IMR-90 (cell line): ENCODE measurements around the gene PDLIM4. TPM values are rescaled to one million over a fixed set of nuclear protein-coding genes. Genes with fewer than 3 reads are reported as not detected.

ENCODE experiments used
- ATAC-seq: fragments of 200-7000 bp; cut with Tn5 transposase; 2 replicates; pipeline ENCODE4 v1.9.1; 2020; ENCODE audit warnings: low read depth, mild to moderate bottlenecking, moderate library complexity
- BruUV-seq: library from RNA; stranded (reverse); fragments of 400-500 nt; replicated peaks from 2 replicates; lab custom pipeline; 2021; lab: Mats Ljungman, UMichigan
- CTCF ChIA-PET: fragments of 300-600 bp; formaldehyde crosslinking; extraction: SDS; loops from one replicate; lab custom pipeline; 2021; ENCODE audit warnings: antibody characterized with exemption; lab: Yijun Ruan, JAX
- POLR2A ChIA-PET: fragments of 300-600 bp; sonication (Branson Sonifier 250); formaldehyde crosslinking; loops from one replicate; lab custom pipeline; 2022; ENCODE audit warnings: antibody characterized with exemption; ENCODE audit not compliant: unreplicated experiment; lab: Charles Lee
- DNase-seq: peaks from one replicate; pipeline ENCODE4 v3.0.0; 2013
- H2AFZ ChIP-seq: replicated peaks from 2 replicates; pipeline ENCODE3; 2013; ENCODE audit warnings: low read length, mild to moderate bottlenecking; ENCODE audit not compliant: poor library complexity
- H2AK5ac ChIP-seq: 2 replicates; pipeline ENCODE4 v1.6.1; 2013; ENCODE audit warnings: low read depth, low read length, inconsistent platforms
- H2AK9ac ChIP-seq: replicated peaks from 2 replicates; pipeline ENCODE3; 2013; ENCODE audit warnings: mild to moderate bottlenecking, low read depth, low read length, moderate library complexity; ENCODE audit not compliant: poor library complexity
- H2BK120ac ChIP-seq: 2 replicates; pipeline ENCODE4 v1.6.1; 2013; ENCODE audit warnings: low read depth, low read length, inconsistent platforms
- H2BK15ac ChIP-seq: 3 replicates; pipeline ENCODE4 v1.6.1; 2013; ENCODE audit warnings: low read depth, low read length, inconsistent platforms
- H2BK20ac ChIP-seq: 2 replicates; pipeline ENCODE4 v1.6.1; 2013; ENCODE audit warnings: low read depth, mild to moderate bottlenecking, inconsistent platforms, low read length, moderate library complexity
- H2BK5ac ChIP-seq: 2 replicates; pipeline ENCODE4 v1.6.1; 2013; ENCODE audit warnings: mild to moderate bottlenecking, low read depth, low read length, inconsistent platforms; ENCODE audit not compliant: poor library complexity, severe bottlenecking
- H3K14ac ChIP-seq: replicated peaks from 2 replicates; pipeline ENCODE4 v1.6.1; 2013; ENCODE audit warnings: low read depth, low read length, inconsistent platforms
- H3K18ac ChIP-seq: 2 replicates; pipeline ENCODE4 v1.6.1; 2013; ENCODE audit warnings: low read depth, low read length, control low read depth
- H3K23ac ChIP-seq: 2 replicates; pipeline ENCODE4 v1.6.1; 2013; ENCODE audit warnings: low read depth, low read length, inconsistent platforms
- H3K27ac ChIP-seq: 2 replicates; pipeline ENCODE4 v1.5.1; 2013; ENCODE audit warnings: mild to moderate bottlenecking, control low read depth, low read length; ENCODE audit not compliant: insufficient read depth
- H3K27me3 ChIP-seq: 2 replicates; pipeline ENCODE4 v1.6.1; 2013; ENCODE audit warnings: low read length; ENCODE audit not compliant: control insufficient read depth, insufficient read depth
- H3K36me3 ChIP-seq: 2 replicates; pipeline ENCODE4 v1.6.1; 2013; ENCODE audit warnings: low read length, mixed read lengths; ENCODE audit not compliant: control insufficient read depth, insufficient read depth
- H3K4ac ChIP-seq: 2 replicates; pipeline ENCODE4 v1.6.1; 2013; ENCODE audit warnings: low read depth, low read length, inconsistent platforms
- H3K4me1 ChIP-seq: 2 replicates; pipeline ENCODE4 v1.6.1; 2013; ENCODE audit warnings: low read length, mixed read lengths; ENCODE audit not compliant: control insufficient read depth, insufficient read depth
- H3K4me2 ChIP-seq: 2 replicates; pipeline ENCODE4 v1.6.1; 2013; ENCODE audit warnings: low read depth, mild to moderate bottlenecking, control low read depth, low read length, moderate library complexity
- H3K4me3 ChIP-seq: 2 replicates; pipeline ENCODE4 v1.5.1; 2013; ENCODE audit warnings: low read depth, mild to moderate bottlenecking, control low read depth, low read length, moderate library complexity; ENCODE audit not compliant: insufficient read depth
- H3K56ac ChIP-seq: 2 replicates; pipeline ENCODE4 v1.6.1; 2013; ENCODE audit warnings: low read length, inconsistent platforms; ENCODE audit not compliant: insufficient read depth; ENCODE audit errors: extremely low read depth
- H3K79me1 ChIP-seq, 2 experiments: 2 replicates each; pipeline ENCODE4 v1.6.1; 2013; ENCODE audit warnings: low read length in 2 of 2, inconsistent platforms in 1 of 2, low read depth in 1 of 2
- H3K9ac ChIP-seq: 2 replicates; pipeline ENCODE4 v1.6.1; 2013; ENCODE audit warnings: low read depth, low read length, control low read depth
- H3K9me1 ChIP-seq: 2 replicates; pipeline ENCODE4 v1.6.1; 2013; ENCODE audit warnings: low read length, inconsistent platforms; ENCODE audit not compliant: insufficient read depth
- H3K9me3 ChIP-seq: 2 replicates; pipeline ENCODE4 v1.6.1; 2013; ENCODE audit warnings: low read length; ENCODE audit not compliant: control insufficient read depth, insufficient read depth
- H4K20me1 ChIP-seq: 2 replicates; pipeline ENCODE4 v1.6.1; 2013; ENCODE audit warnings: low read length, inconsistent platforms; ENCODE audit not compliant: insufficient read depth
- H4K5ac ChIP-seq: 2 replicates; pipeline ENCODE4 v1.6.1; 2013; ENCODE audit warnings: mild to moderate bottlenecking, low read depth, low read length, control low read depth
- H4K8ac ChIP-seq, 2 experiments: 2 replicates each; pipeline ENCODE4 v1.6.1; 2013; ENCODE audit warnings: low read depth in 2 of 2, low read length in 2 of 2, control low read depth in 1 of 2, inconsistent platforms in 1 of 2
- H4K91ac ChIP-seq: 2 replicates; pipeline ENCODE4 v1.6.1; 2013; ENCODE audit warnings: low read depth, low read length, inconsistent platforms; ENCODE audit not compliant: insufficient read depth
- CEBPB ChIP-seq: IDR thresholded peaks from 2 replicates; pipeline ENCODE4 v1.6.1; 2012; ENCODE audit warnings: low read depth, low read length, improper control_type of control experiment
- CHD1 ChIP-seq: IDR thresholded peaks from 2 replicates; pipeline ENCODE4 v1.6.1; 2012; ENCODE audit warnings: low read depth, low read length, improper control_type of control experiment
- CTCF ChIP-seq: conservative IDR thresholded peaks from 2 replicates; pipeline ENCODE4 v1.5.1; 2012; ENCODE audit warnings: mild to moderate bottlenecking, low read depth, low read length, improper control_type of control experiment
- FOS ChIP-seq: fragments of 150-350 bp; IDR thresholded peaks from 2 replicates; pipeline ENCODE4 v1.6.1; 2016; ENCODE audit warnings: low read depth, low read length
- MAFK ChIP-seq: IDR thresholded peaks from 2 replicates; pipeline ENCODE4 v1.6.1; 2012; ENCODE audit warnings: low read depth, low read length, improper control_type of control experiment
- MAZ ChIP-seq: IDR thresholded peaks from 2 replicates; pipeline ENCODE4 v1.6.1; 2012; ENCODE audit warnings: low read depth, mild to moderate bottlenecking, low read length, improper control_type of control experiment, moderate library complexity, borderline replicate concordance
- MXI1 ChIP-seq: IDR thresholded peaks from 2 replicates; pipeline ENCODE4 v1.6.1; 2012; ENCODE audit warnings: low read depth, mild to moderate bottlenecking, low read length, moderate library complexity, borderline replicate concordance
- POLR2A ChIP-seq: IDR thresholded peaks from 2 replicates; pipeline ENCODE4 v1.6.1; 2012; ENCODE audit warnings: mild to moderate bottlenecking, low read depth, low read length
- RAD21 ChIP-seq: IDR thresholded peaks from 2 replicates; pipeline ENCODE4 v1.6.1; 2012; ENCODE audit warnings: low read length, improper control_type of control experiment
- RFX5 ChIP-seq: IDR thresholded peaks from 2 replicates; pipeline ENCODE4 v1.8.0; 2012; ENCODE audit warnings: low read depth, mild to moderate bottlenecking, low read length, moderate library complexity
- SMC3 ChIP-seq: fragments of 150-350 bp; IDR thresholded peaks from 2 replicates; pipeline ENCODE4 v1.6.1; 2016; ENCODE audit warnings: low read depth, mild to moderate bottlenecking, antibody characterized with exemption, low read length, moderate library complexity
- USF2 ChIP-seq: fragments of 150-350 bp; IDR thresholded peaks from 2 replicates; pipeline ENCODE4 v1.6.1; 2017; ENCODE audit warnings: mild to moderate bottlenecking, antibody characterized with exemption, low read length, low read depth
- WGBS, 2 experiments: methylation state at CpG; one replicate each; pipeline versions ENCODE4 v1.1.5 to v1.1.7; 2013; ENCODE audit warnings: missing lambda C conversion rate in 2 of 2; ENCODE audit not compliant: insufficient read length in 1 of 2; ENCODE audit errors: extremely low coverage in 2 of 2; 5-methylcytosine and 5-hydroxymethylcytosine counted together
- dilution Hi-C: fragments of 300-500 bp; cut with HindIII; formaldehyde crosslinking; loops from one replicate; pipeline ENCODE4 v1.14.3; 2018; ENCODE audit warnings: low sequenced_read_pairs; ENCODE audit not compliant: unreplicated experiment
- in situ Hi-C: fragments of 300-500 bp; cut with MboI; formaldehyde crosslinking; loops from 3 replicates; pipeline ENCODE4 v1.14.3; 2019; ENCODE audit warnings: low sequenced_read_pairs, inconsistent platforms, mixed read lengths
- intact Hi-C: fragments of 100-400 bp; cut with micrococcal nuclease; formaldehyde crosslinking; loops from 2 replicates; pipeline ENCODE4 v1.10.0; 2022
- polyA plus RNA-seq, 3 experiments: library from polyadenylated mRNA; depleted of rRNA; stranded (reverse); fragments of >200 nt; gene quantifications; 2 replicates each; pipeline ENCODE4 v1.2.3, GENCODE V29; 2012; ENCODE audit warnings: low replicate concordance in 1 of 3
- total RNA-seq: library from RNA; depleted of rRNA; stranded (reverse); fragments of >200 nt; gene quantifications from 2 replicates; pipeline ENCODE4 v1.2.3, GENCODE V29; 2012

The PDLIM4 gene
- total and polyA plus RNA-seq, 2 of the 4 experiments (the other 2 are of a cell fraction), result 61.1 to 214 TPM

GRCh38 chr5:132315529-132316067 is 58.1 kb downstream of the PDLIM4 start:
- no peaks in the 10 kb centered on the region for H3K9me3 ChIP-seq
- no peak overlapping the region for H2BK5ac ChIP-seq
- POLR2A ChIA-PET, result no interaction called here
- no peak overlapping the region for H2AK5ac ChIP-seq
- peaks cover 8% of the 10 kb centered on the region for H3K36me3 ChIP-seq
- DNase-seq (no peak), ATAC-seq (no peak)
- no peak overlapping the region for H3K18ac ChIP-seq
- H3K4me1 ChIP-seq, result peaks cover 4% of the 10 kb centered on the region; the same call in 1 of the 2 replicates
- no peak overlapping the region for H3K4ac ChIP-seq
- no peaks in the 10 kb centered on the region for H3K27me3 ChIP-seq
- H3K9ac ChIP-seq, result no peak overlapping the region
- H3K23ac ChIP-seq, result no peak overlapping the region
- H2AK9ac ChIP-seq, result no peak overlapping the region
- no peak overlapping the region for H2AFZ ChIP-seq
- H4K91ac ChIP-seq, result no peak overlapping the region
- no peak overlapping the region for H2BK120ac ChIP-seq
- no TSS peak for BruUV-seq
- CTCF ChIA-PET, result interaction anchor here (0.5 to 1.2 kb wide), 2 partner anchors 12 to 43 kb away, joined by 3 read pairs; no protein-coding TSS in a partner anchor
- 80% methylated on average over 2 of the region's 5 CpGs; no CpG with 5 or more reads in 1 of the 2 experiments for WGBS, 2 experiments
- no peak overlapping the region for H4K8ac ChIP-seq
- H2BK20ac ChIP-seq, result no peak overlapping the region
- H3K27ac ChIP-seq, result no peak overlapping the region
- H4K5ac ChIP-seq, result no peak overlapping the region
- no peak overlapping the region for H3K4me2 ChIP-seq
- intact Hi-C loops, result no loop called here
- peaks cover 5% of the 10 kb centered on the region for H3K9me1 ChIP-seq
- no peak overlapping the region for H3K56ac ChIP-seq
- no peak for TF ChIP-seq POLR2A
- no peak for TF ChIP-seq CEBPB
- no peak for TF ChIP-seq FOS
- no peak for TF ChIP-seq CTCF
- TF ChIP-seq MXI1, result no peak
- no peak for TF ChIP-seq MAZ
- no peak for TF ChIP-seq RAD21
- no peak for TF ChIP-seq USF2
- no peak for TF ChIP-seq CHD1
- TF ChIP-seq RFX5, result no peak
- no peak for TF ChIP-seq MAFK
- no peak for TF ChIP-seq SMC3
- H3K4me3 ChIP-seq, result no peak overlapping the region
- H4K20me1 ChIP-seq, result no peaks in the 10 kb centered on the region
- dilution Hi-C loops, result no loop called here
- no peak overlapping the region for H3K14ac ChIP-seq
- H3K79me1 ChIP-seq, result no peaks in the 10 kb centered on the region; a peak in 1 of 4 replicates
- H2BK15ac ChIP-seq, result no peak overlapping the region
- in situ Hi-C loops, result no loop called here
